ENCODE results near the gene C20orf144.

C20orf144 gene

DNA sequence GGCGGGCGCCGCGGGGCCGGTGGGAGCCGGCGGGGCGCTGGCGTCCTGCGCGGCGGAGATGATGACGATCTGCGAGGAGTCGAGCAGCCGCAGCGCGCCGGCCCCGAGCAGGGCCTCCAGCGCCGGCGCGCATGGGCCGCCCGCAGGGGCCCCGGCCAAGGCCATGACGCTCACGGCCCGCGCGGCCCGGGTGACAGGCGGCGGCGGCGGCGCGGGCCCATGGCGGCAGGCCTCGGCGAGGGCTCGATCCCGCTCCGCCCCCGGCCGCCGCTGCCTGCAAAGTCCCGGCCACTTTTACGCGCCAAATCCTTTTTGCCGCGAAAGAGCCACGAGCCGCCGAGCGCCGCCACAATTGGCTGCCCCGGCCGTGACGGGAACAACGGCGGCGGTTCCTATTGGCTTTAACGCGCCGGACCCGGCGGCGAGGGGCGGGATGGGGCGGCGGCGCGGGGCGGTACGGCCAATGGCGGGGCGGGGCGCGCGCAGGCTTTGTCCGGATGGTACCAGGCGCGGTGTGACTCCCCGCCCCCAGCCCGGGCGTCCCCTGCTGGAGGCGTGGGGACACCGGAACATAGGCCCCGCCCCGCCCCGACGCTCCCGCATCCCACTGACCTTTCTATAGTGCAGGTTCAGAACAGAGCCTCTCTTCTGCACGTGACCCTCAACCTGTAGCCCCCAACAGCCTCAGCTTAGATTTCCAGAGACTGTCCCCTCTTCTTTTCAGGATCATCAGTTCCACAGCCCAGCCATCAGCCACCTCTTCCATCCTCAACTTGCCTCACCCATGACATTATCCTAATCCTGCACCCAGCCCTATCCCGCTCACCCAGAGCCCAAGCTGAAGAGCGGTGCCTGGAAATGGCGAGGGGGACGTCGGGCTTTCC is 24.2 kb downstream of the C20orf144 start, which contains the start of gene E2F1:
Gene E2F1 (minus strand): TSS at position 286 of the 884 bp plus-strand sequence. CDS start 121 bp downstream, at position 165.
- TF ChIP-seq CTCF (conservative IDR thresholded peaks at IDR 0.05; ENCODE audit: low read depth, low read length) = peak; percentile 40
- peak; percentile 92 for DNase-seq (ENCODE audit: low read depth)
- peak within 1 kb of the TSS; percentile 48 for H3K4me3 ChIP-seq (ENCODE audit: low read depth, low read length)

GRCh38 chr20:33686984-33687366 is 24.8 kb downstream of the C20orf144 start:
- no peak for DNase-seq (ENCODE audit: low read depth)
- TF ChIP-seq CTCF (conservative IDR thresholded peaks at IDR 0.05; ENCODE audit: low read depth, low read length) = no peak
- H3K4me3 ChIP-seq (ENCODE audit: low read depth, low read length) = peak overlapping the region; percentile 48

- TF ChIP-seq CTCF (conservative IDR thresholded peaks at IDR 0.05; ENCODE audit: low read depth, low read length) = no peak
- no peak overlapping the region for H3K4me3 ChIP-seq (ENCODE audit: low read depth, low read length)
- DNase-seq (ENCODE audit: low read depth) = peak; percentile 40
These were observed 25.3 kb downstream of the C20orf144 start for GRCh38 chr20:33687370-33687915.

DNA sequence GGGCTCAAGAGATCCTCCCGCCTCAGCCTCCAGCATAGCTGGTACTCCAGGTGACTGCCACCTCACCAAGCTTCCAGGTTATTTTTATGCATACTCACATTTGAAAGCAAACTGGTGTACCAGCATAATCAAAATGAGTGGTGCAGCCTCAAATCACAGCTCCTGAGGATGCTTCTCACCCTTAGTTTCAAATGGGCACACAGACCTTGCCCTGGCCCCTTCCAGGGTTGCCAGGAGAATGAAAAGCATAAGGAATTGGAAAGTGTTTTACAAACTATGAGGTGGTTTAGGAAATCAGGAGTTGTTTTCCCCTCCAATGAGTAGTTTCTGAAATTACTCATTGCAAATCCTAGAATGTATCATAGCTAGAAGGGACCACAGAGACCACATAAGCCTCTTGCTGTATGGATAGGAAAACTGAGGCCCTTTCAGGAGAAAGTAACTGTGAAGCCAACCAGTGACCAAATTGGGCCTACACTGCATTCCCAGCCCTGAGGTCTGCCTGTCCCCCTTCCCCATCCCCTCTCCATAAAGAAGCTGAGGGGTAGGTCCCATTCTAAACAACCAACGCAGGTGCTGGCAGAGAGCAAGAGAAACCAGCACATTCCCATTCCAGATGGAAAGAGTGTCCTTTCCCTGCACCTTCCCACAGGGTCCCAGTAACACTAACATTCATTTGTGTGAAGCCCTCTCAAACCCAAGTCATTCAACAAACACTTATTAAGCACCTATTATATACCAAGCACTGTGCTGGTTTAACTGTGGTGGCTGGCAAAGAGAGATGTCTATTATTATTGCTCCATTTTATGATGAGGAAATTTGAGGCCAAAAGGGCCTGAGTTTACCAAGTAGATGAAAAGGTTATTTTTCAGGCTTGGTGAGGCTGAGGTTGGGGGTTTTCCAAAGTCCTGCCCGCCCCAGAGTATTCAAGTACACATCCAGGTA is 26.1 kb downstream of the C20orf144 start:
- DNase-seq (ENCODE audit: low read depth) = no peak
- H3K4me3 ChIP-seq (ENCODE audit: low read depth, low read length) = no peak overlapping the region
- TF ChIP-seq CTCF (conservative IDR thresholded peaks at IDR 0.05; ENCODE audit: low read depth, low read length) = no peak

- no peak for TF ChIP-seq CTCF (conservative IDR thresholded peaks at IDR 0.05; ENCODE audit: low read depth, low read length)
- H3K4me3 ChIP-seq (ENCODE audit: low read depth, low read length) = no peak overlapping the region
- no peak for DNase-seq (ENCODE audit: low read depth)
These were observed 26.9 kb downstream of the C20orf144 start for GRCh38 chr20:33688938-33689424.

DNA sequence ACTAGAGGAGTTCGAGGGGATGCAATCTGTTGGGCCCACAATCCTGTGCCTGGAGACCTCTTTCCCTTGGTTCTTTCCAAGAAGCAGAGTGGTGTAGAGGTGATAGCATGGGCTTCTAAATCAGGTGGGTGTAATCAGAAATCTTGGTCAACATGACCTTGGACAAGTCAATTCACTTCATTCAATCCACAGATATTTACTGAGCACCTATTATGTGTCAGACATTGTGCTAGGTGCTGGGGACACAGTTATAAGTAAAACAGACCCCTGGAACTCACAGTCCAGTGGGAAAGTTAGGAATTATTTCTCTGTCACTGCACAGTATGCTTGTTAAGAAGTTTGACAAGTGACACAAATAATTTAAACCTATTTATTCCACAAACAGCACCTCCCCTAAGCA is 27.4 kb downstream of the C20orf144 start:
- no peak for DNase-seq (ENCODE audit: low read depth)
- H3K4me3 ChIP-seq (ENCODE audit: low read depth, low read length) = no peak overlapping the region
- no peak for TF ChIP-seq CTCF (conservative IDR thresholded peaks at IDR 0.05; ENCODE audit: low read depth, low read length)
